Left colon (tissue), 2 donors: ENCODE data around the gene THRAP3. TPM values are rescaled to one million over a fixed set of nuclear protein-coding genes. Genes with fewer than 3 reads are reported as not detected.

Source experiments
- ATAC-seq: fragments of 200-7000 bp; cut with Tn5 transposase; one replicate; pipeline ENCODE4 v1.9.1; 2020; ENCODE audit warnings: mild to moderate bottlenecking, moderate library complexity
- DNase-seq, 2 donors: peaks; one replicate each; pipeline ENCODE4 v3.0.0-alpha.2; 2020
- intact Hi-C, 2 donors: fragments of 100-400 bp; cut with DNase I in 1 of 2; cut with micrococcal nuclease in 1 of 2; formaldehyde crosslinking; loops; one replicate each; pipeline versions ENCODE4 v1.11.2 to v1.14.0; 2022; cut with DNase I, micrococcal nuclease
- total RNA-seq, 2 donors: library from RNA; stranded (reverse); fragmentation: NEBNext Ultra II Directional; extraction: Animal tissue kit (Norgen Biotek cat#: 25700); gene quantifications; one replicate each; pipeline ENCODE4 v1.2.1, GENCODE V29; 2021
- donor health status: DM: no; HTN: no; CAD: no.
- donor health status: DM: yes; HTN: yes; CAD: no.

The THRAP3 gene
- total RNA-seq, 2 donors from 2014 or later, result 78.7 to 79.7 TPM

DNA sequence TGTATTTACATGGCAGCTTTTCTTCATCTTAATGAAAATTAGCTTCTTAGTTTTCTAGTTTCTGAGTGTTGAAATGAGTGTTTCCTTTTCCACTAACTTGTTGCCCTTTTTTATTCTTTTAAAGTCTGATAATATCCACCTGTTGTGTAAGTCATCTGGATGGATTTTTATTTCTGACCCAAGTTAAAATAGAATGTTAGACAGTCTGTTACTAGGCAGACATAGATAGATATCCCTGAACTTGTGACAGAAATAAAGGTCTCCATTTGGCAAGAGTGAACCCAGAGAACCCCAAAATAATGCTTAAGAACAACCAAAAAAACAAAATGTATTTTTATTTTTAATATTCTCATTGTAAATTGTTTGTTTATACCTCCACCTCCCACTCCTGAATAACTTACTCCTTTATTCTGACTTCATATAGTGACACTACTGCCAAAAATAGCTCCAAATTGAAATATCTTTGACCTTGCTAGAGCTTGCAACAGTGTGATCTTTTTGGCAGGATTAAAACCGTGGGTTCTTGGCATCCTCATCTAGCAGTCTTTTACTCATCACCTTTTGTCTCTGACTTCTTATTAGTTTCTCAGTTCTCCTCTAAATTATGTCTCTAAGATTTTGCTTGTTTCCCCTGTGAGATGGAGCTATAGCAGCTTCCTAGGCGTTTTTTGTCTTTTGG, 55.0 kb downstream of the THRAP3 start:
- ATAC-seq (no peak), DNase-seq (no peak)
- intact Hi-C loops, result no loop called here

DNA sequence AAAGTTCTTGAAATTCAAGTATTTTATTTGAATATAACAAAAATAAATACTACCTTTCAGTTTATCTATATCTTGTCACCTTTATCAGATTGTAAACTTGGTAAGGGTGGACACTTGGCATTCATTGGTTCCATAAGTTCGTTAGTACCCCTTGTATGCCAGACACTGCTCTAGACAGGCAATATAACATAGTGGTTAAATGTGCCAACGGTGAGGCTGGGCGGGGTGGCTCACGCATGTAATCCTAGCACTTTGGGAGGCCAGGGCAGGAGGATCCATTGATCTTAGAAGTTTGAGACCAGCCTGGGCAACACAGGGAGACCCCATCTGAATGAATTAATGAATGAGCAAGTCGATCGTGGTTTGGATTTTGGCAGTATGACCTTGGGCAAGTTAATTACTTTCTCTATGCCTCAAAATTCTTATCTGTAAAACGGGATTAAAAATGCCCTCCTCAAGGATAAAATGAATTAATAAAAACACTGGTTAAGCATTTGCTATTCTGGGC, 55.6 kb downstream of the THRAP3 start:
- peak; percentile 56 for ATAC-seq

DNA sequence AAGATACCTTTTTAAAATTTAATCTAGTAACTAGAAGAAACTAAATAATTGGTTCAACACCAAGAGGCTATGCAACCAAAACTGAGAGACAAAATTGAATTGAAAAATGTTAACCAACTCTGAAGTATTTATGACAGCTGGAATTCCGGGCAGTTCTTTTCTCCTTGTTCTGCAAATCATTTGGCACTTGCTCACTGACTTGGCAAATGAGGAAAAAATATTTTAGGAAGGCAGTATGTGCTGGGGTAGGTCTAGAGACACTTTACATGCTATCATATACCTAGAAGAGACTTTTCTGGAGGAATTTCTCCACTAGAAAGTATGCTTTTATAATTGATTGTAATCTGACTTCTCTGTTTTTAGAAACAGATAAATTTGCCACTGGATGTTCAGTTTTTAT, 59.8 kb downstream of the THRAP3 start:
- intact Hi-C loops, result loop anchor here in 1 of 2 donors (10.0 kb wide), 2 partner anchors 99 to 189 kb away; no protein-coding TSS in a partner anchor
- DNase-seq, result no peak
- no peak for ATAC-seq

More for the DNA sequence above, 55.6 kb downstream of the THRAP3 start:
- intact Hi-C loops, result loop anchor here in 1 of 2 donors (10.0 kb wide), 2 partner anchors 95 to 185 kb away; no protein-coding TSS in a partner anchor
- peak in 1 of 2 donors; percentile 20 for DNase-seq

DNA sequence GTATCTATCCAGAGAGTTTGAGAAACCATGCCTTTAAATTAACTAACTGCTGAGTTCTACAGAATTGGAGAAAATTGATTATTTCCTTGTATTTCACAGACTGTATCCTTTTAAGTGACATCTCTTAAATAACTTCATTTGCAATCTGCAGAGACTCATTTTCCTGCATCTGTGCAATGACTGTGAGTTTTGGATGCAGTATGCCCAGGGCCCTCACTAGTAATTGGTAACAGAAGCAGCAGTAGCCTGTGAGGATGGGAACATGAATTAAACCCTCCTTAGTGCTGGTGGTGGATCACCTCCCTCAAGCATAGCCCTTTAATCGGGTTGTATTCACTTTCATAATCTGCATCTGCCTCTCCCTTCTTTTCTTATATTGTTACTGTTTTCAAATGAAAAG, 60.3 kb downstream of the THRAP3 start:
- no peak for DNase-seq
- ATAC-seq, result no peak
- intact Hi-C loops, result loop anchor here in 1 of 2 donors (10.0 kb wide), 2 partner anchors 100 to 190 kb away; no protein-coding TSS in a partner anchor

DNA sequence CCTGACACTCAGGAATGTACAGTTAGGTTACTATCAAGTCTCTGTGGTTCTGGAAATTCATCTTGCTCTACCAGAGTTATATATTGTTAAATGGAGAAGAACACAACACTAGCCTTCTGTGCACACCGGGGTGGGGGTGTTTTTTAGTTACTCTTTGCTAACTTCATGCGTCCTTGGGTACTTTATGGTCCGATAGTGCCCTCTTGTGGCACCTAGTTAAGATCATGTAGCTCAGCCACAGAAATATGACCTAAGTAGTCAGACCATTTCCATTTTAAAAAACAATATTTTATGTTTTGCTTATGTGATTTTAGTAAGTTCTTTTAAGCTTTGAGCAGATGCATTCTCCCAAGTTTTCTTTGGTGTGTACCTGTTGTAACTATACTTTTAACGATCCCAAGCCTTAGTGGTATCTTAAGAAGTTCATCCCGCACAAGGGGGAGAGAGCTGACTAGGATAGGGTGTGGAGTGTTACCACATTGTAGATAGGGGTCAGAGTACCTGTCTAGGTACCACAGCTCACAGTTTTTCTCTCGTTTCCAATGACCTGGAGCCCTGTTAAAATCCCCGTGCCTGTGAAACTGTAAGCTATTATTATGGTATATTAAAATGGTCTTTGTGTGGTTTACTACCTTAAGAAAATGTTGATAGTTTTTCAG, 61.3 kb downstream of the THRAP3 start:
- DNase-seq, result peak; percentile 44 to 73
- intact Hi-C loops, result loop anchor here (5.0 to 10.0 kb wide), 3 partner anchors 101 to 191 kb away; partner anchors contain the start of gene TRAPPC3 (in 1 of the 2)
- peak; percentile 86 for ATAC-seq

DNA sequence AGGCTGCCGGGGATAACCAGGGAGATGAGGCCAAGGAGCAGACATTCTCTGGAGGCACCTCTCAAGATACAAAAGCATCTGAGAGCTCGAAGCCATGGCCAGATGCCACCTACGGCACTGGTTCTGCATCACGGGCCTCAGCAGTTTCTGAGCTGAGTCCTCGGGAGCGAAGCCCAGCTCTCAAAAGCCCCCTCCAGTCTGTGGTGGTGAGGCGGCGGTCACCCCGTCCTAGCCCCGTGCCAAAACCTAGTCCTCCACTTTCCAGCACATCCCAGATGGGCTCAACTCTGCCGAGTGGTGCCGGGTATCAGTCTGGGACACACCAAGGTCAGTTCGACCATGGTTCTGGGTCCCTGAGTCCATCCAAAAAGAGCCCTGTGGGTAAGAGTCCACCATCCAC, 62.6 kb downstream of the THRAP3 start:
- ATAC-seq (no peak), DNase-seq (no peak)
- intact Hi-C loops, result loop anchor here (5.0 to 10.0 kb wide), 3 partner anchors 102 to 192 kb away; partner anchors contain the start of gene TRAPPC3 (in 1 of the 2)

DNA sequence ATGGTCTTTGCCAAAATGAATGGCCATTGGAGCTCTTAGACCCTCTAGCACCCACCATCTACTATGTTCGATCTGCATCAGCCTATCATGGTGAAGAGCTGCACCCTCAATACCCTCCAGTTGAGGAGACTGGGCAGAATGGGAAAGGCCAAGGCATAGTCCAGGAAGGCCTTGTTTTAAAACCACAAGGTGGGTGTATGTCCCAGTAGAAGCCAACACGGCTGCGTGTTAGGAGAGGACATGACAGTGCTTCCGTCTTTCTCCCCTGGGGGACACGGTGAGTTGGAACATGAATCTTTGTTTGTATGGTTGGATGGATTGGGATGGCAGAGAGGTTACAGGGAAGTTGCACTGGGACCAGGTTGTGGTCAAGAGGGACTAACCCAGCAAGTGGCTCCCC, 63.4 kb downstream of the THRAP3 start:
- intact Hi-C loops, result loop anchor here (5.0 to 10.0 kb wide), 3 partner anchors 103 to 193 kb away; partner anchors contain the start of gene TRAPPC3 (in 1 of the 2)
- no peak for DNase-seq
- no peak for ATAC-seq

DNA sequence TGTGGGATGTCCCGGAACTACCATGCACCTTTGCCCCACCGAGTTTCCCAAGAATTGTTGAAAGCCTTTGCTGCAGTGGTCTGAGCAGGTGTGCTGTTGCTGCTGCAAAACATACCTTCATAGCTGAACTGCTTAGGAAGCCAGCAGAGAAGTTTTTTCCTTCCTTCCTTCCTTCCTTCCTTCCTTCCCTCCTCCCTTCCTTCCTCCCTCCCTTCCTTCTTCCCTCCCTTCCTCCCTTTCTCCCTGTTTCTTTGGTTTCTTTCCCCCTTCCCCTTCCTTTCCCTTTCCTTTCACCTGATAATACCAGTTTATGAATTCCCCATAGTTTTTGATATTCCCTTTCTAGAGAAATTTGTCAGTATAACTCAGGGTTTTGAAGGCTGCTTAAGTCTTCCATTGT, 71.1 kb downstream of the THRAP3 start:
- intact Hi-C loops, result no loop called here
- DNase-seq, result no peak
- ATAC-seq, result no peak

DNA sequence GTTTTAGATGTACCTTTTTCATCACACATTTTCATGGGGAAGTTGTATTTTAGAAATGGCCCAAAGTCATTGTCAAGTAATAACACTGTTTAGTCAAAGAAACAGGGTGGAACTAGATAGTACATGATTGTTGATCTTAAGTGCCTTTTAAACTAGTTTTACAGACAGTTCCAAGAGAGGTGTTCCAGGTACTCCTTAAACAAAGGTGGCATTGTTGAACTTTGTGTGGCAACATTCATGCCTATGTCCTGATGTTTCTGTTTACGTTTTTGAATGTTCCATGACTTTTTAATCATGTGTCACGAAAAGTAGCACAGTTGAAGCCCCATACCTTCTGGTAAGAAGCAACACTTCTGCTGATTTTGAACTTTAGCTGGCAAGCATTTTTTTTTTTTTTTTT, 72.8 kb downstream of the THRAP3 start:
- ATAC-seq (peak; percentile 66), DNase-seq (no peak)
- intact Hi-C loops, result no loop called here

DNA sequence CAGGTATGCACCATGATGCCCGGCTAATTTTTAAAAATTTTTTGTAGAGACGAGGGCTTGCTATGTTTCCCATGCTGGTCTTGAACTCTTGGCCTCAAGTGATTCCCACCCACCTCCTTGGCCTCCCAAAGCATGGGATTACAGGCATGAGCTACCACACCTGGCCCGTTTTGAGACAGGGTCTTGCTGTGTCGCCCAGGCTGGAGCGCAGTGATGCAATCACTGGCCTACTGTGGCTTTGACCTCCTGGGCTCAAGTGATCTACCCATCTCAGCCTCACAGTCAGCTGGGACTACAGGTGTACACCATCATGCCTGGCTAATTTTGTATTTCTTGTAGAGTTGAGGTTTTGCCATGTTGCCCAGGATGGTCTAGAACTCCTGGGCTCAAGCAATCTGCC, 74.4 kb downstream of the THRAP3 start:
- no peak for ATAC-seq
- intact Hi-C loops, result no loop called here
- DNase-seq, result no peak

DNA sequence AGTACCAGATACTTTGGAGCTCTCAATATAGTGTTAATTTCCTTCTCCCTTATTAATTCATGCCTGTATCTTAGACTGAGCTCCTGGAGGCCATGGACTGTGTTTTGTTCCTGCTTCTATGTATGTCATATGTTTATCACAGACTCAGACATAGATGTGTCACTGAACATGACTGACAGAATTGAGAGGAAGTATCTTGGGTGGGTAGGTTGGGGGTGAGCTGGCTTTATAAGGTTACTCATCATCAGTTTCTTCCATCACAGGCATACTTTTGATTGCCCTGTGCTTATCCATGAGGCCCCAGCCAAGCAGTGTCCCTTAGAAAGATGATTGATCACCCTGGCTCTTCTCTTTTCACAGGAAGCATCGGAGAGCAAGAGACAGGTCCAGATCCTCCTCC, 76.3 kb downstream of the THRAP3 start:
- ATAC-seq (peak; percentile 12), DNase-seq (no peak)
- intact Hi-C loops, result no loop called here

DNA sequence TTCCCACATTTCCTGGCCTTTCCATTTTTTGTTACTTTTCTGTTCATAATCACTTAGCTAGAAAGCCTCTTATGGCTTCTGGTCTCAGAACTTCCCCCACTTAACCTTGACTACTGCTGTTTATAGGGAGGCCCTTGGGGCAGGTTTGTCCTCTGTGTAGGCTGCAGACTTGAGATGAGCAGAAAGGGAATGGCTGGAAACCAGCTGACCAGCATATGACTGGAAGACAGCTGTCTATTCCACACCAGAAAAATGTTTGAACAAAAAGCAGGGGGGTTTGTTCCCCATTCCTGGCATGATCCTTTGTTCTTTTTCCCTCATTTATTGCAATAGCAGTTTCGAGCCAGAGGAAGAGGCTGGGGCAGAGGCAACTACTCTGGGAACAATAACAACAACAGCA, 77.0 kb downstream of the THRAP3 start:
- intact Hi-C loops, result no loop called here
- ATAC-seq, result no peak
- DNase-seq, result no peak

DNA sequence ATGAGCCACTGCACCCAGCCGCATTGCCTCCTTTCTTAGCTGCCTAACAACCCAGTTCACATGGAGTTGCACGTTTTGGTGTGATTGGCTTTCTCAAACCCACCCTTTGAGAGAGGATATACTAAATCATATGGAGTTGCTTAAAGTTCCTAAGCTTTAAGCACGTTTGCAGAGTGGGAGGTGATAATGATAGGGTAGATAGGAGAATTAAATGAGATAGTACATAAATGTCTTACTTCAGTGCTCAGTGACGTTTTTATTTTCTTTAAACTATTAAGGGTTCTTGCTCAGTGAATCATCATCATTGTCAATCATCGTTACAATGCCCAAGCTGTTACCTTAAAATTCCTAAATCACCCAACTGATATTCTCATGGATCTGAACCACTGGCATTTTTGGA, 79.0 kb downstream of the THRAP3 start:
- intact Hi-C loops, result no loop called here
- ATAC-seq (no peak), DNase-seq (no peak)

DNA sequence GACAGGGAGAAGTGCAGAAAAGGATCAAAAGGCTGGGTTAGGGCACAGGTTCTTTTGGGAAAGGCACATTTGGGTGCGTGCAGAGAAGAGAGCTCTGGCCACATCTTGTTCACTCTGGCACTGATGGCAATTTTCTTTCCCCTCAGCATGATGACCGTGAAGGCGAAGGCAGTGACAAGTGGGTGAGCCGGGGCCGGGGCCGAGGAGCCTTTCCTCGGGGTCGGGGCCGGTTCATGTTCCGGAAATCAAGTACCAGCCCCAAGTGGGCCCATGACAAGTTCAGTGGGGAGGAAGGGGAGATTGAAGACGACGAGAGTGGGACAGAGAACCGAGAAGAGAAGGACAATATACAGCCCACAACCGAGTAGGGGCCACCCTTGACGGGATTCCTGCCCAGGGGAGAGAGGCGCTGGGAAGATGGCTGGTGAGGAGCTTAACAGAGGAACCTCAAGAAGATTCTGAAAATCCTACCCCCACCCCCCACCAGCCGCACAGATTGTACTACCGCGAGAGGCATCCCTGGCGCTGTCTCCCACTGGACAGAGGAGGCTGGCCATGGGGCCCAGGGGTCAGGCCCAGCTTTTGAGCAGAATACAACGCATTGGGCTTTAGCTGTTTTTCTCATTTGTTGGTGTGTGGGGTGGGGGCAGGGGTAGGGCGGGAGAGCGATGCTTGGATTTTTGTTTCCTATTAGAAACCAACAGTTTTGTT, 79.6 kb downstream of the THRAP3 start:
- ATAC-seq (no peak), DNase-seq (no peak)
- intact Hi-C loops, result no loop called here

DNA sequence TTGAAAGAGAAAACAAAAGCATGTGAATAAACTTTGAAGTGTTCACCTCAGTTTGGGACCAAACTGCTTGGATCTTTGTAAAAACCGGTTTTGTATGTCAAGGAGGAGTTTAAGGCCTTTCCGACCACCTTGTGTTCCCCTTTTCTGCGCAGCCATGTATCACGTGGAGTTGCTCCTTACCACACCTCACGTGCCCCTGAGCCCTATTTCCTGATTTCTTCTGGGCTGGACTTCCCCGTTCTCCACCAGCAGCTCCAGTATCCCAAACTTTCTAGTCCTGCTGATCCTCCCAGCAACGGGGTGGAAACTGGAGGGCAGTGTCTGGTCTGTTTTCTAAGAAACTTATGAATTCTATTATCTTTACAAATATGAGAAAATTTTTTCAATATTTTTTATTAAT, 80.3 kb downstream of the THRAP3 start:
- intact Hi-C loops, result no loop called here
- DNase-seq, result peak in 1 of 2 donors; percentile 22
- ATAC-seq, result no peak

DNA sequence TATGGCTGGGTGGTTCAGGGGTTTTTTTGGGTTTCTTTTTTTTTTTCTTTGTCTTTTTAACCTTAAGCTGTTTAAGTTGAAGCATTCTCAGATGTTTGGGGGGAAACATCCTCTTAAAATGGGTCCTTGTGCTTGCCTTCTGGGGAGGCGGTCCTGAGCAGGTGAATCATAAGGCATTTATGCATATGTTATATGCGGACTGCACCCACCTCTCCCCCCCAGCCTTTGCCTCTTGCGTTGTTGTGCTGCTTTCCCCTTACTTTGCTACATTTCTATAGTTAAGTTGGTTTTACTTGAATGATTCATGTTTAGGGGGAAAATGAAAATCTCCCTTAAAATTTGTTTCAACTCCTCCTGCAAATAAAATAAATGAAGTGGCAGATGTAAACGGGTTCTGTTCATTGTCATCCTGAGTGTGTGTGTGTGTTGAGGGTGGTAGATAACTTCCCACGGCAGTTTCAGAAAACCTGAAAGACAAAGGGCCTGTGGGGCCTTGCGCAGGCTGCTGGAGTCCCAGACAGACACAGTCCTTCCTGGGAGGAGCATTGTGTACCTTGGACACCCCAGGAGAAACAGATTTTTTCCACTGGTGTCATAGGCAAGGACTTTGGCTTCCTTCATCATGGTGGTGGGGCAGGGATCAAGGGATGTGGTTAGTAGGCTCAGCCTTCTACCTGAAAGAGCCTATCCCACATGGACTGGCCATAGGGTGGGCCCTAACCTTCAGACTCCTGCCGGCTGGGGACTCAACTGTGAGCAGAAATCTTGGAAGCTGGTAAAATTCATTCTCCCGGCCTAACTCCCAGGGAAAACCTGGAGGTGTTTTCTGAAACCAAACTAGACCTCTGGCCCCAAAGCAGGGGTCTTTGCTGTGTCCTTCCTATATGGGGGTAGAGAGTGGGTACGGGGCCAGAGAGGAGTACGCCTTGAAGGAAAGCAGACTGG, 81.0 kb downstream of the THRAP3 start:
- DNase-seq, result peak in 1 of 2 donors; percentile 14
- intact Hi-C loops, result no loop called here
- peak; percentile 45 for ATAC-seq

DNA sequence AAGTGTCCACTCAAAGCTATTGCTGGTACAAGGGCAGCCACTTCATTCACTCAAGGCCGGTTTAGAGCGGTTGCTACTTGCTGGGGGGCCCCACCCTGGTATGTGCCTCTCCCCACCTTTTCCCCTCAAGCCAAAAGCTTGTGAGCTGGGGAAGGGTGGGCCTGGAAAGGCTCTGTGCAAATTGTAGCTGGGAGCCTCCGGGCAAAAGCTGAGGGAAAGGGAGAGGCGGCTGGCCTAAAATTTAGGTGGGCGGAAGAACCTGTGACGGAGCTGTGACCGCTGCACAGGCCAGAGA, 81.6 kb downstream of the THRAP3 start:
- peak; percentile 3 for ATAC-seq
- no peak for DNase-seq
- intact Hi-C loops, result no loop called here

DNA sequence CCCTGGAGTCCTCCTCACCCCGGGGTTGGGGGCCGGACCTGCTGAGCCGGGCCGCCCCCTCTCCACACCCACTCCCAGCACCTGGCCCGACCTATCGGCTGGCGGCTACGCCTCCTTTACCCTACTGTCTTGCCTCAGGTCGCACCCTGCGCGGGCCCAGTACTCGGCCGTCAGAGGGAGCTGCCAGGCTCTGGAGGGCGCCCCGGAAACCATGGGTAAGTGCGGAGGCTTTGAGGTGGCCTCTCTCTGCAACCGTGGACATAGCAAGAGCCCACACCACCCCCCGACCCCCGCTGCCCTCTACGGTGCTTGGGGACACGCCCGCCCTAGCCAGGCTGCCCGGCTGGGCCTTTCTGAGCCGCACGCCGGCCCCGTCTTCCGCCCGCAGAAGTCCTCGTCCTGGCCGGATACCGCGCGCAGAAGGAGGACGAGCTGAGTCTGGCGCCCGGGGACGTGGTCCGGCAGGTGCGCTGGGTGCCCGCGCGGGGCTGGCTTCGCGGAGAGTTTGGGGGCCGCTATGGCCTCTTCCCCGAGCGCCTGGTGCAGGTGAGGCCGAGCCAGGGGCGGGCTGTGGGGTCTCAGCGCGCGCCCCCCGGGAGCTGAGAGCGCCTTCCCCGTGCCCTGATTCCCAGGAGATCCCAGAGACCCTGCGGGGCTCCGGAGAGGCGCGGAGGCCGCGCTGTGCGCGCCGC, 82.1 kb downstream of the THRAP3 start, which contains the start of gene SH3D21:
Gene SH3D21 (plus strand): TSS at position 159 of the 692 bp plus-strand sequence. CDS start 53 bp downstream, at position 212.
- intact Hi-C loops, result no loop called here
- peak; percentile 83 to 84 for DNase-seq
- peak; percentile 80 for ATAC-seq
